HG03439 (cell line): ENCODE data around the gene SIAH2.
"Not testable (repeated sequence)": the region's sequence is repeated elsewhere in the genome, so short reads cannot be mapped to it uniquely, and the experiment has no call there.

ENCODE experiments used
- ATAC-seq: cut with Tn5 transposase; IDR thresholded peaks from one replicate; pipeline ENCODE4 v1.9.1; 2021; ENCODE audit warnings: mild to moderate bottlenecking, moderate library complexity; ENCODE audit not compliant: unreplicated experiment

The SIAH2 gene

GRCh38 chr3:150763122-150763840, at the start of gene SIAH2:
SIAH2 (minus strand) TSS chr3:150763169; CDS start chr3:150762849, 320 bp downstream.
- peak; percentile 56 for ATAC-seq

DNA sequence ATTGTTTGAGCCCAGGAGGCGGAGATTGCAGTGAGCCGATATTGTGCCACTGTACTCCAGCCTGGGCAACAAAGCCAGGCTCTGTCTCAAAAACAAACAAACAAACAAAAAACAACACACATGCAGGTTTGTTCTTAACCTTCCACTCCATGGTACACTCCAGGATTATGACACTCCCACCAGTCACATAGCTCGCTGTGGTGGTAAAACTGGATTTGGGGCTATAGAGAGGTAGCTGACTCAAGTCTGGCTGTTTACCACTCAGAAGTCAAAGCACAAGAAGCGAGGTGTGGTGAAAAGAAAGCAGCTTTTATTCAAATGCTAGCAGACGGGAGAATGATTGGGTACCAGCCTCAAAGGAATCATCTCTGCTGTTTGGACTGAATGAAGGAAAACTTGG, 49.0 kb upstream of the SIAH2 start:
- ATAC-seq, result no peak

- no peak for ATAC-seq
These were observed 47.7 kb upstream of the SIAH2 start for GRCh38 chr3:150810641-150811040.

- ATAC-seq, result no peak
These were observed 43.3 kb upstream of the SIAH2 start for GRCh38 chr3:150806185-150806835.

GRCh38 chr3:150805354-150805753, 42.4 kb upstream of the SIAH2 start:
- ATAC-seq, result no peak

DNA sequence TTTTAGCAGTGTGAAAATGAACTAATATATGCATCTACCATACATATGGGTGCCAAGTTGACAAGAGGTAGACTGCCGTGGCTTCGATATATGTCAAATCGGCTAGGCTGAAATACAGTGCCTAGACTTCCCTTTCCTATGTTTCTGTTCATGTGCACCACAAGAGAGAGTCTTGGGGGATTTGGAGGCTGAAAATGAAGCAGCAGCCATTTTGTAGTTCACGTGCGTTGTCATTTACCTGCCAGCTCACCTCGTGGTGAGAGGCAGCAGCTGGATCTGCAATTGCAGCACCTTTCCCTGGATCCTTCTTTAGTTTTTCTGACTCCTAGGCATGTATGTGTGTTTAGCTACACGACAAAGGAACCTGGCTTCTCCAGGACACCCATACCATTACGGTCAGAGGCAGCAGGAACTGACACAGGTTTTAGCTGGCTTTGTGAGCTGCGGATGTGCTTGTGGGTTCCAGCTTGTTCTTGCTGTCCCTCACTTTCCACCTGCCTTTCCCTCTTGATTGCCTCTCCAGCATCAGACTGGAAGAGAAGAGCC, 40.5 kb upstream of the SIAH2 start:
- no peak for ATAC-seq

- no peak for ATAC-seq
These were observed 37.8 kb upstream of the SIAH2 start for GRCh38 chr3:150800722-150801121.

GRCh38 chr3:150798122-150798618, 35.2 kb upstream of the SIAH2 start:
- ATAC-seq, result no peak

- ATAC-seq, result no peak
These were observed 34.2 kb upstream of the SIAH2 start for GRCh38 chr3:150797155-150797554.

DNA sequence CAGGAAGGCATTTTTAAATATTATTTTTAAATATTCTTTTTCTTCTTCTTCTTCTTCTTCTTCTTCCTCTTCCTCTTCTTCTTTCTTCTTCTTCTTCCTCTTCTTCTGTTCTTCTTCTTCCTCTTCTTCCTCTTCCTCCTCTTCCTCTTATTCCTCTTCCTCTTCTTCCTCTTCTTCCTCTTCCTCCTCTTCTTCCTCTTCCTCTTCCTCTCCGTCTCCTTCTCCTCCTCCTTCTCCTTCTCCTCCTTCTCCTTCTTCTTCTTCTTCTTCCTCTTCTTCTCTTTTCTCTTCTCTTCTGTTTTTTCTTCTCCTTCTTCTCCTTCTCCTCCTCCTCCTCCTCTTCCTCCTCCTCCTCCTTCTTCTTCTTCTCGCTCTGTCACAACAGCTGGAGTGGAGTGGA, 33.6 kb upstream of the SIAH2 start:
- ATAC-seq, result not testable (repeated sequence)

- no peak for ATAC-seq
These were observed 30.7 kb upstream of the SIAH2 start for GRCh38 chr3:150793641-150794040.

DNA sequence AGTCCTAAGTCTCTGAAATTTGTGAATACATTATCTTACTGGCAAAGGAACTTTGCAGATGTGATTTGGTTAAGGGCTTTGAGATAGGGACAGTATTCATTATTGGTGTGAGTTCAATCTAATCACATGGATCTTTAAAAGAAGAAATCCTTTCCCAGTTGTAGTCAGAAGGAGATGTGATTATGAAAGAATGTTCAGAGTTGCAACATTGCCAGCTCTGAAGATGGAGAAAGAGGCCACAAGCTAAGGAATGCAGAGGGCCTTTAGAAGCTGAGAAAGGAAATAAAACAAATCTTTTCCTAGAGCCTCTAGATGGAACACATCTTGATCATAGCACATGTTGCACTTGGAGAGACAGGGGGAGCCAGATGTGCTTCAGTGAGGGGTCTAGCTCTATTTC, 27.7 kb upstream of the SIAH2 start:
- ATAC-seq, result no peak

DNA sequence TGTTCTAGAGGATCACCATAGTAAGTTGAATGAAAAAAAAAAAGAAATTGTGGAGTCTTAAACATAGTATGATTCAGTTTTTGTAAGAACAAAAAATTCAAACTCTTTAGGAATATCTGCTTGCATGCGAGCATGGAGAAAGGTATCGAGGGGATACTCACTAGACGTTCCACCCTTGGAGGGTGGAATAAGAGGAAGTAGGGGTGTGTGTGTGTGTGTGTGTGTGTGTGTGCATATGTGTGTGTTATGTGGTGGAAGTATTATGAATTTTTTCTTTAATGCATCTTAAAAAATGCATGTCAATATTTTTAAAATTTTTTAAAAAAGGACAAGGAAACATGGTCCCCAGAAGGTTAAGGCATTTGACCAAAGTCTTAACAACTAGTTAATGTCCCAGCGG, 26.5 kb upstream of the SIAH2 start:
- no peak for ATAC-seq

DNA sequence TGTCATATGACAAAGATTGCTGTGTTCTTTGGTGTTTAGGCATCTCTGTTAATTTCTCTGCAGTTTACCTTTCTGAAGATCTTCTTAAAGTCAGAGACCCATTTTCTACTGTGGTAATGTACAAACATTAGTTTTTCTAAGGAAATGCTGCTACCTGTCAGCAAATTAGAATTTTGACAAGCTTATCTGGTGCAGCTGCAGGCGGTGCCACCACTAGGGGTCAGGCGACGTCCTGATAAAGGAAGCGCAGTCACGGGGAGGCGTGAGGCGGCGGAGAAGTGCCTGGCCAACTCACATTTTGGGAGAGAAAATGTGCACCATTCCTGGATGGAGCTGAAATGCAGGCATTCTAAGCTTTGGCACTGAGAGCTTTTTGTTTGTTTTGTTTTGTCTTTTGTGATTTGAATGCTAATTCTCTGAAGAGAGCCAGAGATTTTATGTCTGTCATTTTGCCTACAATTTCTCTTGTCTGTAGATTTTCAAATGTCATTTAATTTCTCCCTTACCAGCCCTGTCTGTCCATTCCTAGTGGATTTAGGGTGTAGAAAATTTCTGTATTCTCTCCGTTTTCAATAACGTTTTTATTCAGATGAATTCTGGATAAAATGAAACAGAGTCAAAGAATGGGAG, 24.9 kb upstream of the SIAH2 start:
- ATAC-seq, result peak; percentile 63

GRCh38 chr3:150786791-150787190, 23.8 kb upstream of the SIAH2 start:
- ATAC-seq, result no peak

DNA sequence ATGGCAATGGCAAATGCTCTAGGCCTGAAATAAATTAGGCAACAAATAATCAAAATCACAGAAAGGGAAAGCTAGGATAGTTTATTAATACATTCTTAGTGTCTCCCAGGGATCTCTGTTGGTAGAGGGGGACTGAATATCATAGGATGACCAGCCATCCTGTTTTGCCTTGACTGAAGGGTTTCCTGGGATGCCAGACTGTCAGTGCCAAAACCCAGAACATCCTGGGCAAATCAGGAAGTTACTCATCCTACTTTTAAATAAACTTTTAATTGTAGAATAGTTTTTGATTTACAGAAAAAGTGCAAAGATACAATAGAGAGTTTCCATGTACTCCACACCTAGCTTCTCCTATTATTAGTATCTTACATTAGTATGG, 21.8 kb upstream of the SIAH2 start:
- ATAC-seq, result no peak

- ATAC-seq, result no peak
These were observed 21.2 kb upstream of the SIAH2 start for GRCh38 chr3:150783920-150784746.

GRCh38 chr3:150783316-150783715, 20.3 kb upstream of the SIAH2 start:
- no peak for ATAC-seq

DNA sequence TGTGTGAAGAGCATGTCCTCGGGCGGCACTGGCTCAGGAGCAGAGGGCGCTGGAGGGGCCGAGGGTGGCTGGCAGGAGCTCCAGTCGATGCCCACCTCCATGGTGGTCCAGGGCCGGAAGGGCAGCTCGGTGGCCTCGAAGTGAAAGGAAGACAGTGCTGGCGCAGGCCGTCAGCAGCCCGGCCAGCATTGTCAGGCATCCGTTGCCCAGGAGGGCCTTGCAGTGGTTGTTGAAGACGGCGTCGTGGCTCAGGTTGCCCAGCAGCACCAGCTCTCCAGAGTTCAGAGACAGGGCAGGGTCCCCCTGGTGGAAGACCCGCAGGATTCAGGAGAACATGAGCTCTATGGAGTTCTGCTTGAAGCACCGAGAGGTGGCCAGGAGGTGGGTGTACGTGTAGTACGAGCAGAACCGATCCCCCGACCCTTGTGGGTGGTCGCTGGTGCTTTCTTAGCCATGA, 16.5 kb upstream of the SIAH2 start:
- no peak for ATAC-seq

DNA sequence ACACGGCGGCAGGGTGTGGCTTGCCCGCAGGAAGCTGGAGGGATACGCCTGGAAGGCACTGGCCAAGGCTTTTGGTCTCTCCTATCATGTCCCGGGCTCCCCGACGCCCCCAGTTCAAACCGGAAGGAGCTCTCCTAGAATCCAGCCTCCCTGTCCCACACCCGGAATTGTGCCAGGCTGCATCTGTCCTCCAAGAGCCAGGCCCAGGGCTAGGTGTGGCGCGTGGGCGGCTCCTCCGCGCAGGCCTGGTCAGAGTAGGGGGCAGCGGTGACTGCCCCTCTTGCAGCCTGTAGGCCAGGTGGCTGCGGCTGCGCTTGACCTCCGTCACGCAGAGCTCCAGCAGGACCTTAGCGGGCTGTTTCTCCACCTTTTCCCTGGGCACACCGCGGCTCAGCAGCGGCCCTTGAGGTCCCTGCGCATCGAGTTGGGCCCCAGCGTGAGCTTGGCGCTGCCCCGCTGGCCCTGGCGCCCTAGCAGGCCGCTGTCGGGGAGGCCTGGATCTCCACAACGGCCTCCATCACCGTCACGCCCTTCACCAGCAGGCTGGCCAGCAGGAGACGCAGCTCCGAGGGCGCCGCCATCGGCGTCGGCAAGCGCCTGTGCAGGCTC, 15.9 kb upstream of the SIAH2 start:
- no peak for ATAC-seq
